Peyer's patch (tissue), 4 donors: Measurements from ENCODE around the gene AHRR. TPM values are rescaled to one million over a fixed set of nuclear protein-coding genes. Genes with fewer than 3 reads are reported as not detected.

Experiments used
- DNase-seq, 3 donors: peaks; one replicate each; pipeline ENCODE4 v3.0.0-alpha.2; 2017 to 2019
- H3K27ac ChIP-seq, 4 donors: fragments of 200-600 bp; sonication (generic); one replicate each; pipeline ENCODE4 v1.5.1; 2016 to 2019
- H3K27me3 ChIP-seq, 2 donors: fragments of 200-600 bp; sonication (generic); one replicate each; pipeline ENCODE4 v1.5.1; 2019
- H3K36me3 ChIP-seq, 3 donors: fragments of 200-600 bp; sonication (generic); one replicate each; pipeline ENCODE4 v1.5.1; 2016 to 2019
- H3K4me1 ChIP-seq, 4 donors: fragments of 200-600 bp; sonication (generic); one replicate each; pipeline ENCODE4 v1.5.1; 2016 to 2019
- H3K4me3 ChIP-seq, 4 donors: fragments of 200-600 bp; sonication (generic); 1 replicate in 3 of 4; 2 replicates in 1 of 4; pipeline ENCODE4 v1.5.1; 2016 to 2019; ENCODE audit warnings: mild to moderate bottlenecking in 1 of 4
- H3K9me3 ChIP-seq, 4 donors: fragments of 200-600 bp; sonication (generic); one replicate each; pipeline ENCODE4 v1.5.1; 2016 to 2019; ENCODE audit warnings: mild to moderate bottlenecking in 1 of 4
- CTCF ChIP-seq, 6 experiments: fragments of 450-650 bp in 4 of 6; fragments of 200-600 bp in 2 of 6; sonication (generic) in 1 of 6; IDR thresholded peaks; one replicate each; pipeline ENCODE4 v1.5.1; 2017 to 2019; ENCODE audit warnings: antibody characterized with exemption in 6 of 6, mild to moderate bottlenecking in 3 of 6, moderate library complexity in 1 of 6
- POLR2A ChIP-seq, 2 donors: fragments of 450-650 bp; IDR thresholded peaks; one replicate each; pipeline ENCODE4 v1.5.1; 2017; ENCODE audit warnings: antibody characterized with exemption in 2 of 2, mild to moderate bottlenecking in 2 of 2, moderate library complexity in 2 of 2
- total RNA-seq, 4 donors: library from RNA; depleted of rRNA; stranded (reverse); fragments of >200 nt; gene quantifications; one replicate each; pipeline ENCODE4 v1.1.0, GENCODE V29; 2016

Gene AHRR
- total RNA-seq, 4 donors from 2014 or later, result 1.6 to 28.1 (median 2.4) TPM

GRCh38 chr5:447501-447900, 126.0 kb downstream of the AHRR start:
- DNase-seq, result peak in 2 of 3 donors; percentile 33 to 35
- Histone ChIP-seq H3K27me3 (no peaks in the 10 kb centered on the region), H3K4me1 (peaks cover 0 to 14% (median 10%) of the 10 kb centered on the region in 4 donors), H3K27ac (no peak overlapping the region), H3K4me3 (no peak overlapping the region), H3K9me3 (peaks cover 0 to 8% (median 0%) of the 10 kb centered on the region in 4 donors), H3K36me3 (peaks cover 0 to 63% (median 0%) of the 10 kb centered on the region in 3 donors)
- no peak for TF ChIP-seq CTCF (IDR thresholded peaks at IDR 0.05)
- no peak for TF ChIP-seq POLR2A (IDR thresholded peaks at IDR 0.05)

GRCh38 chr5:448061-448765, 126.7 kb downstream of the AHRR start:
- peak in 2 of 3 donors; percentile 47 to 60 for DNase-seq
- H3K9me3 ChIP-seq, result peaks cover 0 to 8% (median 0%) of the 10 kb centered on the region in 4 donors
- peak overlapping the region in 1 of 4 donors; percentile 13 for H3K27ac ChIP-seq
- H3K4me1 ChIP-seq, result peaks cover 0 to 14% (median 9%) of the 10 kb centered on the region in 4 donors
- no peaks in the 10 kb centered on the region for H3K27me3 ChIP-seq
- H3K4me3 ChIP-seq, result no peak overlapping the region
- TF ChIP-seq CTCF (IDR thresholded peaks at IDR 0.05) (no peak), POLR2A (IDR thresholded peaks at IDR 0.05) (no peak)
- peaks cover 0 to 70% (median 0%) of the 10 kb centered on the region in 3 donors for H3K36me3 ChIP-seq

GRCh38 chr5:448766-449090, 127.2 kb downstream of the AHRR start:
- H3K27me3 ChIP-seq, result no peaks in the 10 kb centered on the region
- no peak for DNase-seq
- TF ChIP-seq CTCF (IDR thresholded peaks at IDR 0.05), result no peak
- no peak for TF ChIP-seq POLR2A (IDR thresholded peaks at IDR 0.05)
- H3K27ac ChIP-seq, result peak overlapping the region in 1 of 4 donors; percentile 13
- H3K4me3 ChIP-seq, result no peak overlapping the region
- H3K36me3 ChIP-seq, result peaks cover 0 to 76% (median 0%) of the 10 kb centered on the region in 3 donors
- peaks cover 0 to 8% (median 0%) of the 10 kb centered on the region in 4 donors for H3K9me3 ChIP-seq
- peaks cover 0 to 12% (median 6%) of the 10 kb centered on the region in 4 donors for H3K4me1 ChIP-seq

GRCh38 chr5:449151-449550, 127.6 kb downstream of the AHRR start:
- no peak overlapping the region for H3K4me3 ChIP-seq
- no peaks in the 10 kb centered on the region for H3K27me3 ChIP-seq
- no peak overlapping the region for H3K27ac ChIP-seq
- H3K36me3 ChIP-seq, result peaks cover 0 to 80% (median 0%) of the 10 kb centered on the region in 3 donors
- H3K9me3 ChIP-seq, result peaks cover 0 to 8% (median 0%) of the 10 kb centered on the region in 4 donors
- no peak for DNase-seq
- no peak for TF ChIP-seq POLR2A (IDR thresholded peaks at IDR 0.05)
- TF ChIP-seq CTCF (IDR thresholded peaks at IDR 0.05), result no peak
- peaks cover 0 to 7% (median 2%) of the 10 kb centered on the region in 4 donors for H3K4me1 ChIP-seq

- Histone ChIP-seq H3K27ac (no peak overlapping the region), H3K4me1 (no peaks in the 10 kb centered on the region), H3K36me3 (peaks cover 0 to 96% (median 0%) of the 10 kb centered on the region in 3 donors), H3K4me3 (no peak overlapping the region), H3K9me3 (peaks cover 0 to 8% (median 0%) of the 10 kb centered on the region in 4 donors), H3K27me3 (no peaks in the 10 kb centered on the region)
- TF ChIP-seq POLR2A (IDR thresholded peaks at IDR 0.05), result no peak
- TF ChIP-seq CTCF (IDR thresholded peaks at IDR 0.05), result no peak
- DNase-seq, result no peak
Observed at GRCh38 chr5:451587-452458, 130.3 kb downstream of the AHRR start.
